ENCODE measurements around the gene CAMK4. TPM values are rescaled to one million over a fixed set of nuclear protein-coding genes. Genes with fewer than 3 reads are reported as not detected.

CAMK4 gene
- total RNA-seq, 1 experiment from 2014 or later = 10.6 TPM

- no peak overlapping the region for H3K27ac Mint-ChIP-seq
- CTCF ChIA-PET = interaction anchor here (0.9 kb wide), 1 partner anchor 193 kb away, joined by 5 read pairs; no protein-coding TSS in a partner anchor
Measured at GRCh38 chr5:111268300-111268699, 44.1 kb downstream of the CAMK4 start.

More at GRCh38 chr5:111268300-111268699, 44.1 kb downstream of the CAMK4 start:
- TF ChIP-seq PRRX2 (CRISPR knock-in tag; IDR thresholded peaks at IDR 0.05) = no peak
- TF ChIP-seq ZSCAN18 (CRISPR knock-in tag; IDR thresholded peaks at IDR 0.05) = no peak
- no peak for TF ChIP-seq ZNF425 (CRISPR knock-in tag; conservative IDR thresholded peaks at IDR 0.05)
- TF ChIP-seq FOXK1 (CRISPR knock-in tag; IDR thresholded peaks at IDR 0.05) = no peak
- no peak for TF ChIP-seq SP1 (CRISPR knock-in tag; conservative IDR thresholded peaks at IDR 0.05)
- no peak for TF ChIP-seq FOXP4 (CRISPR knock-in tag; IDR thresholded peaks at IDR 0.05)
- TF ChIP-seq MLX (CRISPR knock-in tag; IDR thresholded peaks at IDR 0.05) = no peak
- TF ChIP-seq OVOL2 (CRISPR knock-in tag; IDR thresholded peaks at IDR 0.05; ENCODE audit: borderline replicate concordance) = no peak
- TF ChIP-seq NR1H2 (CRISPR knock-in tag; IDR thresholded peaks at IDR 0.05) = no peak
- no peak for TF ChIP-seq FOXJ3 (CRISPR knock-in tag; IDR thresholded peaks at IDR 0.05; ENCODE audit: borderline replicate concordance)
- TF ChIP-seq CREB1 (CRISPR knock-in tag; IDR thresholded peaks at IDR 0.05) = no peak
- no peak for TF ChIP-seq ZNF416 (CRISPR knock-in tag; IDR thresholded peaks at IDR 0.05)
- no peak for TF ChIP-seq ATF2 (CRISPR knock-in tag; IDR thresholded peaks at IDR 0.05; ENCODE audit: borderline replicate concordance, low read depth)
- no peak for TF ChIP-seq HMGA2 (CRISPR knock-in tag; IDR thresholded peaks at IDR 0.05)
- no peak for TF ChIP-seq ZNF121 (CRISPR knock-in tag; IDR thresholded peaks at IDR 0.05)
- no peak for TF ChIP-seq GABPB1 (CRISPR knock-in tag; IDR thresholded peaks at IDR 0.05)
- H3K27me3 Mint-ChIP-seq (ENCODE audit: low read depth) = peaks cover 5% of the 10 kb centered on the region
- H3K9me3 Mint-ChIP-seq = no peaks in the 10 kb centered on the region
- DNase-seq (ENCODE audit: low spot score) = no peak
- POLR2A ChIA-PET = no interaction called here
- H3K4me1 Mint-ChIP-seq = no peaks in the 10 kb centered on the region
- H3K4me3 Mint-ChIP-seq = no peak overlapping the region
- no peak for ATAC-seq
- no peaks in the 10 kb centered on the region for H3K36me3 Mint-ChIP-seq
